Muscle layer of colon (tissue), 2 donors: Measurements from ENCODE around the gene TLR8.

Source experiments
- H3K27ac ChIP-seq: one replicate; pipeline ENCODE4 v1.7.0; 2013; ENCODE audit warnings: low read depth, mild to moderate bottlenecking, low read length, moderate library complexity
- H3K27me3 ChIP-seq, 2 donors: one replicate each; pipeline ENCODE4 v1.7.0; 2013; ENCODE audit warnings: low read length in 2 of 2, mild to moderate bottlenecking in 2 of 2; ENCODE audit not compliant: insufficient read depth in 2 of 2, control insufficient read depth in 1 of 2
- H3K36me3 ChIP-seq: one replicate; pipeline ENCODE4 v1.7.0; 2013; ENCODE audit warnings: mild to moderate bottlenecking, low read length; ENCODE audit not compliant: insufficient read depth
- H3K4me1 ChIP-seq: one replicate; pipeline ENCODE4 v1.7.0; 2013; ENCODE audit warnings: mild to moderate bottlenecking, low read length; ENCODE audit not compliant: insufficient read depth
- H3K4me3 ChIP-seq, 2 donors: one replicate each; pipeline ENCODE4 v1.7.0; 2013; ENCODE audit warnings: low read length in 2 of 2, low read depth in 1 of 2, mild to moderate bottlenecking in 1 of 2, moderate library complexity in 1 of 2
- H3K9ac ChIP-seq: one replicate; pipeline ENCODE4 v1.7.0; 2013; ENCODE audit warnings: low read length
- H3K9me3 ChIP-seq: one replicate; pipeline ENCODE4 v1.7.0; 2013; ENCODE audit warnings: mild to moderate bottlenecking, low read length
- donor health status: abdominal sarcoma.
- donor health status: Adenocarcinoma of cecum.

Gene TLR8

GRCh38 chrX:12898073-12898472, 8.3 kb upstream of the TLR8 start:
- no peaks in the 10 kb centered on the region for H3K4me1 ChIP-seq
- H3K9ac ChIP-seq = no peak overlapping the region
- H3K27ac ChIP-seq = no peak overlapping the region
- no peaks in the 10 kb centered on the region for H3K9me3 ChIP-seq
- H3K27me3 ChIP-seq = peaks cover 0 to 8% of the 10 kb centered on the region in 2 donors
- H3K4me3 ChIP-seq = no peak overlapping the region
- no peaks in the 10 kb centered on the region for H3K36me3 ChIP-seq

DNA sequence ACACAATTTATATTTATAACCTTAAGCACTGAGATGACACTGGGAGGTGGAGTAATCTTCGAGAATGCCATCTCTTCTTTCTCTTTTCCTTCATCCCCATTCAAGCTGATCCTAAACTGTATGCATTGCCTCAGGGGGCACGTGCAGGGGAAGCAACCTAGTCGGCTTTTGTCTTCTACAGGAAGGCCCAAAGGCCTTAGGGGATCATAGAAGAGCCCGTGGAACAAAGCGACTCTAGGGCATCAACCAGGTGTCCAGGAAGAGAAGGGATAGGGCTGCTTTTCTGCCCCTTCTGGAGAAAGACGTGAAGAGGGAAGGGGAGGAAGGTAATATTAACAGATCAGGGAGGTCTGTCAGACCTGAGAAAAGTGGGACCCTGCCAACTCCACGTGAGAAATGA, 6.9 kb upstream of the TLR8 start:
- no peaks in the 10 kb centered on the region for H3K9me3 ChIP-seq
- H3K4me1 ChIP-seq = no peaks in the 10 kb centered on the region
- H3K27ac ChIP-seq = no peak overlapping the region
- no peak overlapping the region for H3K4me3 ChIP-seq
- no peaks in the 10 kb centered on the region for H3K36me3 ChIP-seq
- no peaks in the 10 kb centered on the region for H3K27me3 ChIP-seq
- H3K9ac ChIP-seq = no peak overlapping the region

DNA sequence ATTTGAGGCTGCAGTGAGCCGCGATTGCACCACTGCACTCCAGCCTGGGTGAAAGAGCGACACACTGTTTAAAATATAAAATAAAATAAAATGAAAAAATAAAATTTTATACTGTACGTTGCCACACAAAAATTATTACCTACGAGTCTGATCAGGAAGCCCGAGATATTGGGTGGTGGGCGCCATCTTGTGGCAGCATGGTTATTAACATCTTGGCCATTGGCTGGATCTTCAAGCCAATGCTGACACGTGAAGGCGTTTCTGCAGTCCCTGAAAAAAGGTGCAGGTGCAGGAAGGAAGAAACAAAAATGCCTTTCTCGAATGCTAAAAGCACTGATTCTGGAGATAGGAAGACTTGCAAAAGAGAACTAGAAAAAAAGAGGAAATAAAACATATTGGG, 4.9 kb upstream of the TLR8 start:
- Histone ChIP-seq H3K27ac (no peak overlapping the region), H3K27me3 (peaks cover 0 to 1% of the 10 kb centered on the region in 2 donors), H3K9ac (no peak overlapping the region), H3K36me3 (no peaks in the 10 kb centered on the region), H3K4me1 (no peaks in the 10 kb centered on the region), H3K4me3 (no peak overlapping the region), H3K9me3 (no peaks in the 10 kb centered on the region)

DNA sequence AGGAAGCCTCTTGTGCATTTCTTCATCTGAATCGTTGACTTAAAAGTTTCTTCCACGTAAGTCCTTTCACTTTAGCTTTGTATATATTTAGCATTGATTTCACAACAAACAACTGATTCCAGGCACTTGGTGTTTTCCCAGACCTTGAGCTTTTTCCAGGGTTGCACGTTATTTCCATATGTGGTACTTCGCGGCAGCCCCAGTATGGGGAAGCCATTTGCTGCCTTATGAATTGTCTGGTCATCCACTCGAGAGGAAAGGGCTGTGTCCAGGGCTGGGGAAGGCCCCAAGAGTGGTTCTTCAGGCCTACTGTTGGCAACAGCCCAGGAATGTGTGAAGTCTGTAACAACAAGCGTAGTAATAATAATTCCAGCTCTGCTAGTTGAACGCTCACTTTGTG, 2.8 kb upstream of the TLR8 start:
- no peak overlapping the region for H3K9ac ChIP-seq
- H3K9me3 ChIP-seq = no peaks in the 10 kb centered on the region
- H3K4me3 ChIP-seq = no peak overlapping the region
- H3K27ac ChIP-seq = no peak overlapping the region
- H3K36me3 ChIP-seq = no peaks in the 10 kb centered on the region
- H3K27me3 ChIP-seq = peaks cover 0 to 6% of the 10 kb centered on the region in 2 donors
- H3K4me1 ChIP-seq = no peaks in the 10 kb centered on the region

DNA sequence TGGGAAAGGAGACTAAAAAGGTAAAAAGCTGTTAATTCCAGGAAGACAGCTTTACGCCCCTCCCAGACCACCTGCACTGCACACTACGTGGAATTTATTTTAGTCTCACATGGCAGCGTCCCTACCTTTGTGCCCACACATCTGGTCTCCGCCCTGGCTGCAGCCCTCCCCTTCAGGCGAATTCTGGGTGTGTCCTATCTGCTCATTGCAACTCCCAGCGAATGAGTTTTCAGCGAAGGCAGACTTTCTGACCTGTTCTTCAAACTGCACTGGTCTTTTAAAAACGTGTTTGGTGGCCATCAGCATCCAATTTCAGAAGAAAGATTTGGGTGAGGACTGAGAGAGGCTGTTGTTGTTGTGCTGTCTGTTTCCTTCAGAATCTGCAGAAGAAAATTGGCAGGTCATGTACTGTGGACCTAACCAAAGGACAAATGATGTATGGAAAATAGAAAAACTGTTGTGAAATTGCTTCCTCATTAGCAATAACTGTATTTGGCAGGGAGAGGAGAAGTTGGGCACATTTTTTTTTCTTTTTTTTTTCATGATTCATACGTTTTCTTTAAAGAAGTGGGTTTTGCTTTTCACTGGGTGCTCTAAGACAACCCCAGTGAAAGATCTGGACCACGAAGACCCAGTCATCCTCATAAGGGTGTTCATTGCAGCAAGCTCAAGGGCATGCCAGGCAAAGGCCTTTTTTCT, 4.2 kb downstream of the TLR8 start:
- Histone ChIP-seq H3K36me3 (no peaks in the 10 kb centered on the region), H3K27me3 (peaks cover 0 to 6% of the 10 kb centered on the region in 2 donors), H3K9me3 (no peaks in the 10 kb centered on the region), H3K9ac (no peak overlapping the region), H3K27ac (no peak overlapping the region), H3K4me1 (no peaks in the 10 kb centered on the region), H3K4me3 (no peak overlapping the region)

- Histone ChIP-seq H3K36me3 (no peaks in the 10 kb centered on the region), H3K9ac (no peak overlapping the region), H3K4me1 (no peaks in the 10 kb centered on the region), H3K4me3 (no peak overlapping the region), H3K27me3 (peaks cover 0 to 6% of the 10 kb centered on the region in 2 donors), H3K9me3 (no peaks in the 10 kb centered on the region), H3K27ac (no peak overlapping the region)
These were observed 4.7 kb downstream of the TLR8 start for GRCh38 chrX:12911122-12911470.

- Histone ChIP-seq H3K9ac (no peak overlapping the region), H3K27me3 (no peaks in the 10 kb centered on the region), H3K4me3 (no peak overlapping the region), H3K4me1 (no peaks in the 10 kb centered on the region), H3K36me3 (no peaks in the 10 kb centered on the region), H3K9me3 (no peaks in the 10 kb centered on the region), H3K27ac (no peak overlapping the region)
These were observed 6.5 kb downstream of the TLR8 start for GRCh38 chrX:12912791-12913482.

- Histone ChIP-seq H3K27ac (no peak overlapping the region), H3K9me3 (no peaks in the 10 kb centered on the region), H3K36me3 (no peaks in the 10 kb centered on the region), H3K4me3 (no peak overlapping the region), H3K27me3 (no peaks in the 10 kb centered on the region), H3K9ac (no peak overlapping the region), H3K4me1 (no peaks in the 10 kb centered on the region)
These were observed 11.3 kb downstream of the TLR8 start for GRCh38 chrX:12917753-12918152.

GRCh38 chrX:12919051-12919450, 12.6 kb downstream of the TLR8 start:
- Histone ChIP-seq H3K27ac (no peak overlapping the region), H3K9ac (no peak overlapping the region), H3K27me3 (no peaks in the 10 kb centered on the region), H3K9me3 (no peaks in the 10 kb centered on the region), H3K4me3 (no peak overlapping the region), H3K36me3 (no peaks in the 10 kb centered on the region), H3K4me1 (no peaks in the 10 kb centered on the region)

DNA sequence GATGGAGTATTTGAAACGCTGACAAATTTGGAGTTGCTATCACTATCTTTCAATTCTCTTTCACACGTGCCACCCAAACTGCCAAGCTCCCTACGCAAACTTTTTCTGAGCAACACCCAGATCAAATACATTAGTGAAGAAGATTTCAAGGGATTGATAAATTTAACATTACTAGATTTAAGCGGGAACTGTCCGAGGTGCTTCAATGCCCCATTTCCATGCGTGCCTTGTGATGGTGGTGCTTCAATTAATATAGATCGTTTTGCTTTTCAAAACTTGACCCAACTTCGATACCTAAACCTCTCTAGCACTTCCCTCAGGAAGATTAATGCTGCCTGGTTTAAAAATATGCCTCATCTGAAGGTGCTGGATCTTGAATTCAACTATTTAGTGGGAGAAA, 13.2 kb downstream of the TLR8 start:
- Histone ChIP-seq H3K27ac (no peak overlapping the region), H3K9ac (no peak overlapping the region), H3K4me3 (no peak overlapping the region), H3K4me1 (no peaks in the 10 kb centered on the region), H3K27me3 (no peaks in the 10 kb centered on the region), H3K9me3 (no peaks in the 10 kb centered on the region), H3K36me3 (no peaks in the 10 kb centered on the region)

DNA sequence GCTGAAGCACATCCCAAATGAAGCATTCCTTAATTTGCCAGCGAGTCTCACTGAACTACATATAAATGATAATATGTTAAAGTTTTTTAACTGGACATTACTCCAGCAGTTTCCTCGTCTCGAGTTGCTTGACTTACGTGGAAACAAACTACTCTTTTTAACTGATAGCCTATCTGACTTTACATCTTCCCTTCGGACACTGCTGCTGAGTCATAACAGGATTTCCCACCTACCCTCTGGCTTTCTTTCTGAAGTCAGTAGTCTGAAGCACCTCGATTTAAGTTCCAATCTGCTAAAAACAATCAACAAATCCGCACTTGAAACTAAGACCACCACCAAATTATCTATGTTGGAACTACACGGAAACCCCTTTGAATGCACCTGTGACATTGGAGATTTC, 14.6 kb downstream of the TLR8 start:
- Histone ChIP-seq H3K4me1 (no peaks in the 10 kb centered on the region), H3K9me3 (no peaks in the 10 kb centered on the region), H3K36me3 (no peaks in the 10 kb centered on the region), H3K9ac (no peak overlapping the region), H3K27ac (no peak overlapping the region), H3K27me3 (no peaks in the 10 kb centered on the region), H3K4me3 (no peak overlapping the region)
